Measurements from ENCODE around the gene TP53AIP1. TPM values are rescaled to one million over a fixed set of nuclear protein-coding genes. Genes with fewer than 3 reads are reported as not detected.

Gene TP53AIP1
- total and polyA plus RNA-seq, 9 of the 15 experiments (the other 6 are each of a cell fraction or from before 2014, with no cell fraction given): not detected

- Histone ChIP-seq H3K4me2 (ENCODE audit: insufficient read depth, low read length) (no peak overlapping the region), H4K20me1 (replicated peaks; ENCODE audit: control insufficient read depth, insufficient read depth, low read length) (no peaks in the 10 kb centered on the region), H3K9me1 (ENCODE audit: control insufficient read depth, insufficient read depth, low read length) (no peaks in the 10 kb centered on the region), H3K4me1 (replicated peaks in 1 of 2; ENCODE audit: control insufficient read depth in 2 of 2, insufficient read depth in 2 of 2, low read length in 2 of 2) (no peaks in the 10 kb centered on the region), H3K27me3 (ENCODE audit: control insufficient read depth in 2 of 2, insufficient read depth in 2 of 2, low read length in 2 of 2) (no peaks in the 10 kb centered on the region), H3K27ac (ENCODE audit: extremely low read depth, low read depth, low read length) (no peak overlapping the region), H3K79me2 (ENCODE audit: control insufficient read depth, insufficient read depth, low read length) (no peaks in the 10 kb centered on the region), H3K9ac (ENCODE audit: insufficient read depth in 1 of 2, low read depth in 2 of 2, low read length in 2 of 2) (no peak overlapping the region), H3K9me3 (replicated peaks; ENCODE audit: control insufficient read depth, insufficient read depth, low read depth, low read length) (no peaks in the 10 kb centered on the region), H2AFZ (ENCODE audit: low read depth, low read length) (no peak overlapping the region), H3K36me3 (ENCODE audit: control insufficient read depth, insufficient read depth, low read length) (no peaks in the 10 kb centered on the region), H3K4me3 (no peak overlapping the region)
- FAIRE-seq: no peak
- BruUV-seq (replicated peaks): no TSS peak
- DNase-seq (ENCODE audit: extremely low read depth in 1 of 4, low spot score in 3 of 4): no peak
- TF ChIP-seq XRCC3 (IDR thresholded peaks at IDR 0.05) (no peak), ZNF740 (CRISPR knock-in tag; IDR thresholded peaks at IDR 0.05) (no peak), ZNF740 (tag; IDR thresholded peaks at IDR 0.05) (no peak), EGR1 (conservative IDR thresholded peaks at IDR 0.05) (no peak), FOXA1 (IDR thresholded peaks at IDR 0.05; ENCODE audit: borderline replicate concordance) (no peak), RBFOX2 (IDR thresholded peaks at IDR 0.05; ENCODE audit: low read depth, low read length) (no peak), HDAC2 (IDR thresholded peaks at IDR 0.05) (no peak), PHB2 (IDR thresholded peaks at IDR 0.05; ENCODE audit: low read depth) (no peak), RFX7 (CRISPR knock-in tag; IDR thresholded peaks at IDR 0.05) (no peak), SMARCB1 (IDR thresholded peaks at IDR 0.05; ENCODE audit: insufficient read length, low read depth) (no peak), ADNP (tag; IDR thresholded peaks at IDR 0.05) (no peak), MBD1 (CRISPR knock-in tag; IDR thresholded peaks at IDR 0.05) (no peak), ZNF121 (CRISPR knock-in tag; conservative IDR thresholded peaks at IDR 0.05) (no peak), ZBED1 (IDR thresholded peaks at IDR 0.05) (no peak), FUS (optimal IDR thresholded peaks at IDR 0.05; ENCODE audit: low read depth, low read length) (no peak), CREM (IDR thresholded peaks at IDR 0.05; ENCODE audit: low read depth) (no peak), PREB (CRISPR knock-in tag; IDR thresholded peaks at IDR 0.05) (no peak), ZNF785 (CRISPR knock-in tag; IDR thresholded peaks at IDR 0.05) (no peak)
- TF ChIP-seq, protein P1, sequence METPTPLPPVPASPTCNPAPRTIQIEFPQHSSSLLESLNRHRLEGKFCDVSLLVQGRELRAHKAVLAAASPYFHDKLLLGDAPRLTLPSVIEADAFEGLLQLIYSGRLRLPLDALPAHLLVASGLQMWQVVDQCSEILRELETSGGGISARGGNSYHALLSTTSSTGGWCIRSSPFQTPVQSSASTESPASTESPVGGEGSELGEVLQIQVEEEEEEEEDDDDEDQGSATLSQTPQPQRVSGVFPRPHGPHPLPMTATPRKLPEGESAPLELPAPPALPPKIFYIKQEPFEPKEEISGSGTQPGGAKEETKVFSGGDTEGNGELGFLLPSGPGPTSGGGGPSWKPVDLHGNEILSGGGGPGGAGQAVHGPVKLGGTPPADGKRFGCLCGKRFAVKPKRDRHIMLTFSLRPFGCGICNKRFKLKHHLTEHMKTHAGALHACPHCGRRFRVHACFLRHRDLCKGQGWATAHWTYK (CRISPR knock-in tag; IDR thresholded peaks at IDR 0.05): no peak
- TF ChIP-seq, protein P2, sequence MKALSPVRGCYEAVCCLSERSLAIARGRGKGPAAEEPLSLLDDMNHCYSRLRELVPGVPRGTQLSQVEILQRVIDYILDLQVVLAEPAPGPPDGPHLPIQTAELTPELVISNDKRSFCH (CRISPR knock-in tag; IDR thresholded peaks at IDR 0.05): no peak
- TF ChIP-seq, protein P2 (tag; IDR thresholded peaks at IDR 0.05): no peak
- ChIA-PET CTCF (ENCODE audit: low intra/inter-chr PET ratio) (no interaction called here), POLR2A (no interaction called here)
- ATAC-seq: no peak
- in situ Hi-C loops (cut with MboI) (no loop called here), intact Hi-C loops (cut with micrococcal nuclease) (no loop called here)
- WGBS (ENCODE audit: insufficient coverage, low coverage, missing lambda C conversion rate): 0% methylated on average over 4 of the region's 4 CpGs
Observed at GRCh38 chr11:128965485-128965884, 22.8 kb upstream of the TP53AIP1 start.

Measured in K562 (cell line).